Activated CD4-positive, CD25-positive, alpha-beta regulatory T cell treated with anti-CD3 and anti-CD28 coated beads, Interleukin-2, amount 50 U/mL, for 72 hours (primary cell): ENCODE results near the gene CSNK1G3.
"Not testable (repeated sequence)": the region's sequence is repeated elsewhere in the genome, so short reads cannot be mapped to it uniquely, and the experiment has no call there.

ENCODE experiments used
- DNase-seq: peaks from one replicate; pipeline ENCODE4 v3.0.0; 2021

CSNK1G3 gene

DNA sequence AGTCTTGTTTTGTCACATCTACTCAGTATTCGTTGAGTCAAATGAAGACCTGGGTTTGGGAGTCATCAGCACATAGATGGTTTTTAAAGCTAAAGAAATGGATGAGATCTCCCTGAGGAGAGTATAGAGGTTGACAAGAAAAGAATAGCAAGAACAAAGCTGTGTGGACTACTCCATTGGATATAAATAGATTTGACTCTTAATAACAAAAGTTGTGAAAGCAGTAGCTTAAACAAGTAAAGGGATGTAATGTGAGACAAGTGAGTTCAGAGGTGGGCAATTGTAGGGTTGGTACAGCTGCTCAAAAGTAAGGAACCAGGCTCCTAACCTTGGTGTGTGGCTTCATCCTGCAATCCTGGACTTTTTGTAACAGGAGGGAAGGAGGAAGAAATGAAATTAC is 49.3 kb downstream of the CSNK1G3 start:
- DNase-seq, result no peak

DNA sequence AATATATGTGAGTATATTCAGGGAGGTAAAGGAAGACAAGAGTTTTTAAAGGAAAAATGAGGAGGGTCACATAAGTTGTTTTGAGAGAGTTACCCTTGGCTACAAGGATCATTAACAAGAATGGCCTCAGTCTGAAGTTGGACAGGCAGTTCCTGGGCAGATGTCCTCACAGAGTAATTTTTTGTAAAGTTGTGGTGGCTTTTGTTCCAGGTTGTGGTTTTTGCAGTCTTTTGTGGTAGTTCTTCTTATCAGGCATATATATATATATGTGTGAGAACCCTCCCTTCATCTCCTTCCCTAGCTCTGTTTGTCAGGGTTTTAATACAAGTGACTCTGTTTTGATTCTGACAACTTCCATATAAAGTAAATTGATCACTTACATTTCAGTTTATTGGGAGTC is 60.0 kb downstream of the CSNK1G3 start:
- DNase-seq, result no peak

DNA sequence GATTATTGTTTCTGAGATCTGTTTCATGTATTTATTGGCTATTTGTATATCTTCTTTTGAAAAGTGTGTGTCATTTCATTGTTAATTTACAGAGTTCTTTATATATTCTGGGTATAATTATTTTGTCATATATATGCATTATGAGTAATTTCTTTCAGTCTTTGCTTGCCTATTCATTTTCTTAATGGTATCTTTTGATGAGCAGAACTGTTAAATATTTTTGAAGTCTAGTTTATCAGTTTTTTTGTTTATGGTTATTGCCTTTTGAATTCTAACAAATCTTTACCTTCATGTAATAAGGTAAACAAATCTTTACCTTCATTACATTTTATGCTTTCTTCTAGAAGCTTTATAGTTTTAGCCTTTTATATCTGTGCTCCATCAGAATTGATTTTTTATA is 66.4 kb downstream of the CSNK1G3 start:
- no peak for DNase-seq

DNA sequence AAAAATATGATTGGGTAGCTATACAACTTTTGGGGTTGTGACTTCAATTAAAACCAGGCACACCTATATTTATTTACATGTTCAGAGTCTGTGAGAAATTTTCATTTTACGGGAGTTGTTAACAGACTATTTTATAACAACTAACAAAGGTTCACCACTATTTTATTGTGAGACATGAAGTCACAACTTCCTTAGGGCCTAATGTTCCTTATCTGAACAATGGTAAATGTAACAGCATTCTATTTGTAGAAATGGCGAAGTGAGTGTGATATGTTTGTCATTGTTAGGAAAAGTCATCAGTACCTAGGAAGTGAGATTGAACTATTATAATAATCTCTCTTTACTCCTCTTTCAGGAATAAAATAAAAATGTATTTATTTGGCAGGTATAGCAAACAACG is 67.4 kb downstream of the CSNK1G3 start:
- no peak for DNase-seq

DNA sequence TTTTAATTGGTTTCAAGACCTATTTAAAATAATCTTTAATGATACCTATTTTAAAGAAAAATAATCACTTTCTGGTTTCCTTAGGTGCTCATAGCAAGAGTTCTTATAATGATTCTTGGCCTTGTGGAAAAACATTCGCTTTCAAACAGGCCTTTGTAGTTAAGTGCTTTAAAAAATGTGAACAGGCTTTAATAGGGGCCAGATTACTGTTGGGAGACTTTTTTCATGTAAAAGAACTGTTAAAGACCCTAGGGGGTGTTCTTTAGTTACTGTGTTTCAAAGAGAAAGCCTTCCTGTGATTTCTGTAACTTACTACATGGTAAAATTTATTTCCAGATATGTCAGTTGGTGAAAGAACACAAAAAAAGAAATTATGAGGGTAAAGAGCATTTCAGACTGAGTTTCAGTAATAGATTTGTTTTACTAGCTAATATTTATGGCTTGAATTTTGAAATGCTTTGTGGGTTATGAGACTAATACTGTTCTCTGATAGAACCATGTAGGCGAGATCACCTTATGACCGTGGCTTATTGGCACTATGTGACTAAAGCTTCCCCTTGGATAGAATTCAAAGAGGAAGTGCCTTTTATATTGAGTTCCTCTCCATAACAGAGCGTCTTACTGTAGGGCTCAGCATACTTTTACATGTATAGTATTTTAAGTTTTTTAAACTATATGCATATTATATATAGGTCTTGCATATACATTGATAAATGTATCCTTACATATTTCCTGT is 70.7 kb downstream of the CSNK1G3 start:
- no peak for DNase-seq

DNA sequence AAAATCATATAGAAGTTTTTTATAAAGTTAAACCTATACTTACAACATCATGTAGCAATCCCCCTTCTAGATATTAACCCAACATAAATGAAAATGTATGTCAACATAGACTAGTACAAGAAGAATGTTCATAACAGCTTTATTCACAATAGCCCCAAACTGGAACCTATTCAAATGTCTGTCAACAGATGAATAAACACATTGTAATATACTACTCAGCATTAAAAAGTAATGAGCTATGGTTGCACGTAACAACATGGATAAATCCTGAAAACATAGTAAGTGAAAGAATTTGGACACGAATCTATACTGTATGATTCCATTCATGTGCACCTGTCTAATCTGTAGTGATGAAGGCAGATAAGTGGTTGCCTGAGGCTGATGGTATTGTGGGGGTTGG is 73.9 kb downstream of the CSNK1G3 start:
- no peak for DNase-seq

DNA sequence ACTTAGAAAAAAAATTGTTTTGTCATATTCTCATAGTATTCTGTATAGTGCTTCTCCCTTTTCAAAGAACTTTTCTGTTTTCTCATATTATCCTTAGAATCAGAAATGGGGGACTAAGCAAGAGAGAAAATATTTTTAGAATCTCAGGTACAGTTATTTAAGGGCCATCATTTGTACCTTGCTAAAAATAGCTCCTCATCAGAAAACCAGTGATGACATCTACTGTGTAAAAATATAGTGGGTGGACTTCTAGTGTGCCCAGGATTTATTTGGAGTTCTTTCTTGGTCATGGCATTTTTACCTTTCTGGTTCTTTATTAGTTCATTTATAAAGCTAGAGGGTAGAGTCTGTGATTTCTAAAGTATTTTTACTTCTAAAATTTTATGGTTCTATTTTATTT is 82.5 kb downstream of the CSNK1G3 start:
- no peak for DNase-seq

DNA sequence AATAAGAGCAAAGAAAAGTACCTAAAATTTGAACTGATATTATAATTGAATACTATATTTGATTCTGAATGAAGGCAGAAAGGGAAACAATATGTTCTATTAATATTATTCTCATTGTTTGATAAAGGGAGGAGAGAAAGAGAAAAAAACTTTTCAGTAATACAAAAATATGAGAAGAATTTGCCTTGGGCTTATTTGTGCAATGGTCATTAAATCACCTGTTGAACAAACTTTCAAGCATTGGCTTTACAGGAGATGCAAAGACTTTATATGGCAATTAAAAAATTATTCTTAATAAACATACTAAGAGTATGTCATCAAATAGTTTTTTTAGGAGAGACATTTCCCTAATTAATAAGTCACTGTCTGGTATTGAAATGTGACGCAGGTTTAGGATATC is 85.0 kb downstream of the CSNK1G3 start:
- no peak for DNase-seq

DNA sequence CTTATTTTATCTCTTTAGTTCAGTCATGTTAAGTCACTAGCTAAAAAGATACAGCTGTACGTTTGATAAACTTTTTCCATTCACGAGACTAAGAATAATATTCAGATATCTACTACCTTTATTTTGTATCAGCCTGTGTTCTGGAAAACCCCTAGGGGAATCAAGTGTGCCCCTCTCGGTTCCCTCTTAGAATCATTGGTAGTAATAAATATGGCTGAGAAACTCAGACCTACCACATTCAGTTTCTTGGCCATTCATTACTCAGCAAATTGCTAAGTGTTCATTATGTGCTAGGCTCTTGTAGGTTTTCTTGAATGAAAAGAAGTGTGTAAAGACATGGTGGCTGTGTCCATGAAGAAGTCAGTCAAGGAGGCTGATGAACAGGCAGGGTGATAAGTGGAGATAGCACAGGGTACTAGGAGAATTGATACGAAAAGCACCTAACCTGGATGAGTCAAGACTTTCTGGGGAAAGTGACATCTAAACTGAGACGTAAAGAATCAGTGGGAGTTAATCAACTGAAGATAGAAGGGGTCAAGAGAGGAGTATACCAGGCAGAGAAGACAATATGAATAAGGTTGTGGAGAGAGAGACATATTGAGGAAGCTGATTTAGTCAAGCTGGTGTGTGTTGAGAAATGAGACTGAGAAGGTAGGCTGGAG is 86.2 kb downstream of the CSNK1G3 start:
- DNase-seq, result no peak

DNA sequence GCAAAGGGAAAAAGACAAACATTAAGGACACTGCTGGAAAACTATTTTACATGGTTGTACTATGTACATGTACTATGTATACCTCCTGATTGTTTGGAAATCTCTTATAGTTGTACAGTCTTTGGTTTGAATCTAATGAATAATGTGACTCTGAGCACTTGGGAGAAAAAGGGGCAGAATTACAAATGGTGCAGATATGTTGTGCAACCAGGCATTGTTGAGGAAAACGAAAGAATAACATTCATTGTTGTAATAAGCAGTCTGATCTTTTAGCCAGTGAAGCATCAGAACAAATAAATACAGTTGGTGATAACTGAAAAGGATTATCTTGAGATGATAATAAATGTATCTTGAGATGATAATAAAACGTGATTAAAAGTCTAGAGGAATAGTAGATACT is 87.2 kb downstream of the CSNK1G3 start:
- no peak for DNase-seq

DNA sequence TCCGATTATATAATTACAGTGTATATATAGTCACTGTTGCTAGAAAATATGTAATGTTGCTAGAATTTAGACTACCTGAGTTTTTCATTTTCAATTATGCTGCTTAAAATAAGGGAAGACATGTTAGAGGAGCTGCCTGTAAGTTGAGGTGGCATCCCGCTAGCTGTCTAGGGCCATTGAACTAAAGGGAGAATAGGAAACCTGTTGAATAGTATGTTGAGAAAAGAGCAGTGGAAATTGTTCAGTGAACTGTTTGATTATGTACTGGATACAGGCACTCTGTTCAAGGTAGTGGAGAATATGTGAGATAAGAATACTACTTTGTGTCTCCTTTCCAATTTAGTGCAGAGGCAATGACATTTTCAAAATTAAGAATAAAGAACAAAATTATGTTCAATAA is 89.6 kb downstream of the CSNK1G3 start:
- no peak for DNase-seq

DNA sequence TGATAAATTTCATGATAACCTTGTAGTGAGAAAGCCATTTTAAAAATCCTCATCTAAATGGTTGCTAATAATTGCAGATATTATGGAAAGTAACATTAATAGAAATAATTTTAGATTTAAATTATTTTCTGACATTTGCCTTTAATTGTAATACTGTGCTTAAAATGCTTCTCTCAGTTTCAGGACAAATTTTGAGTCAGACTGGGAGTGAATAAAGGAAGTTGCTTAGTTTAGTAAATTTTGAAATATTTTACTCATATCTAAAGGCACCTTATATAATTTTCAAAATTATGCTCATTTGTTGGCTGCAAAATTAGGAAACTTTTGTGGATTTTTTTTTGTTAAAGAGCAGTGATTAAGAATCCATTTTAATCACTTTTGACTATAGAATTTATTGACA is 93.8 kb downstream of the CSNK1G3 start:
- DNase-seq, result no peak

DNA sequence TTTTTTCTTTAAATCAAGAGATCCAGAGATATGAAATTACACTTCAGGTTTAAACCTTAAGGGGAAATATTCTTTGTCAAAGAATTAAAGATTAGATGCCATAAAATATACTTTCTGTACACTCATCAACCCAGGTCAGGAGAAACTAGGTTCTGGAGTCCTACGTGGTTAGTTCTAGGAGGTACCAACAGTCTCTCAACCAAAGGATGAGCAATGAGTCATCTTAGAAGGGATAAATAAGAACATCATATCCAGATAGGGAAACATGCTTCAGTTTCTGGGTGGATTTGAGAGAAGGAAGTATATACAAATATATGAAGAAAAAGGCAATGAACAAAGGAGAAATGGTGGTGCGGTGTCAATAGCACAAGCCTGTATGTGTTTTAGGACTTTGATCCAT is 98.2 kb downstream of the CSNK1G3 start:
- no peak for DNase-seq

DNA sequence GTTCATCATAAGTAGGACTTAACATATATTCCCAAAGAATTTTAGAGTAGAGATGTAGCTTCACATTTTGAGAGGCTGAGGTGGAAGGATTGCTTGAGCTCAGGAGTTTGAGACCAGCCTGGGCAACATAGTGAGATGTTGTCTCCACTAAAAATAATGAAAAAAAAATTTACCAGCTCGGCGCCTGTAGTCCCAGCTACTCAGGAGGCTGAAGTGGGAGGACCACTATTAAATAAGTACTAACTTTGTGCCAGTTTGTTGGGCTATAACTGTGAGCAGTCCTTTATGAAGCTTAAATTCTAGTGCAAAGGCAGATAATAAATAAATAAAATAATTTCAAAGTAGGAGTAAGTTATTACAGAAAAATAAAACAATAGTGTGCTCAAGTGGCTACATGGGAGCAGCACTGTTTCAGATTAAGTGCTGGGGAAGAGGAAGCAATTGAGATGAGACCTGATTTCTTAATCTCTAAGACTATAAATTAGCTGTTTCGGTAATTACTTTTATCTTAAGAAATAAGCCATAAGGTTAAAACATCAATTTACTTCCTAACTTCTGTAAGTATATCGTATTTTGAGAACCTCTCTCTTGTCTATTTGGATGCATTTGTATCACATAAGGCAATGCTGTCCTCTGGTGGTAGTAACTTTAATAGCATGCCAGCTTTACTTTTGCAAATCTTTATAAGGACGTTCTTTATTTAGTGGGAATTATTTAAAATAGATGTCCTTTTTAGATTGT is 98.9 kb downstream of the CSNK1G3 start:
- DNase-seq, result no peak

DNA sequence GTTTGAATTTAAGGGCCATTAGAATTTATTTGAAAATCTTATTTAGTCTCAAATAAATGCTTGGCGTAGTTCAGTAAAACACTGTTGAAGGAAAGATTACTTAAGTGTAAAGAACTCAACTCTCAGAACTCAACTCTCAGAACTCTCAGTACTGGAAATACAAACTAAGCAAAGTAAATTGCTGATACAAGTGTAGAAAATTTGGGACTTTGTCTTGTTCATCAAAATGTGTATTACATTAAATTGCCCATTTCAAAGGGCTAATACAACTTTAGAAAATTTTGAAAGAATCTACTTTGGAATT is 99.4 kb downstream of the CSNK1G3 start:
- no peak for DNase-seq

DNA sequence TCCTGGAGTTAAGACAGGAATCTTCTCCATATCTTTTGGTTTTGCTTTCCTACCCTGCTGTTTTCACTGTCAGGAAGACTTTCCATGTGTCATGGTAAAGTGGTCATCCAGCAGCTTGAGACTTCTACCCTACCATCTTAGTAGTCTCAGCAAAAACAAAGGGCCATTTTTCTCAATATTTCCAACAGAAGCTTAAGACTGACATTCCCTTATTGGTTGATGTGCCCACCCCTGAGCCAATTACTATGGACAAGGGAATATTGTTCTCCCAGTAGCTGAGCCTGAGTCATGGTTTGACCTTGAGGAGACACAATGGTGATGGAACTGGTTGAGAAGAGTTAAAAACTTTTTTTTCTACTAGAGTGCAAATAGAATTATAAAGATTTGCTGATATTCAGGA is 105.6 kb downstream of the CSNK1G3 start:
- no peak for DNase-seq

DNA sequence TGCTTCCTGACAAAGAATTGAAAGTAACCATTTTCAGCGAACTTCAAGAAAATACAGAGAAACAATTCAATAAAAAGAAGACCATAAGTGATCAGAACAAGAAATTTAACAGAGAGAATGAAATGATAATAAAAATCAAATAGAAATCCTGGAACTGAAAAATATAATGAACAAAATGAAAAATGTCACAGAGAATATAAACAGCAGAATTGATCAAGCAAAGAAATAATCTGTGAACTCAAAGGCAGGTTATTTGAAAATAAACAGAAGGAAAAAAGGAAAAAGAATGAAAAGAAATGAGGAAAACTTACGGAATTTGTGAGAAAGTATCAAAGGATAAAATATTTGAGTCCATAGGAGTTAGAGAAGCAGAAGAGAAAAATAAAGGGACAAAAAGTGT is 114.1 kb downstream of the CSNK1G3 start:
- DNase-seq, result no peak

DNA sequence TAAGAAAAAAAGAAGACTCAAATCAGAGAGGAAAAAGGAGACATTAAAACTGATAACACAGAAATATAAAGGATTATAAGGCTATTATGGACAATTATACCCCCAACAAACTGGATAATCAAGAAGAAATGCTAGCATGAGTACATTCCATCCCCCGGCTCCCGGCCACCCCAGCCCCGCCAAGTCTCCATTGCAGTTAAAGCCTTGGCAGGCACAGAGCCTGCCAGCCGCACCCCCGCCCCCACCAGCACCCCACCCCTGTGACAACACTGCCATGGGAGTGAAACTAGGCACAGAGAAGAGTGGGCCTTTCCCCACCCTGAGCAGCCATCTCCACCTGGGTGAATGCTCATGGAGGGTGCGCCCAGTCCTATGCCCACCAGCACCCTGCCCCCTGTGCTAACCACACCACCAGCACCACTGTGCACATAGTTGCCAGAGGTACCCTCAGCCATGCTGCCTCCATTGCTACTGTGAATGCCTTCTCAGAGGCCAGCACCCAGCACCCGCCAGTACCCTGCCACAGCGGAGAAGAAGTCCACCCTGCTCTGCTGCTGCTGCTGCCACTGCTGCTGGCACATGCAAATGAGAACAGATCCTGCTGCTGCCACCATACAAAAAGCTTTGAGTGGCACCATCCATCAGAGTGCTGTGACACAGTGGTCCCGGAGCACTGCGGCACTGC is 117.0 kb downstream of the CSNK1G3 start:
- no peak for DNase-seq

DNA sequence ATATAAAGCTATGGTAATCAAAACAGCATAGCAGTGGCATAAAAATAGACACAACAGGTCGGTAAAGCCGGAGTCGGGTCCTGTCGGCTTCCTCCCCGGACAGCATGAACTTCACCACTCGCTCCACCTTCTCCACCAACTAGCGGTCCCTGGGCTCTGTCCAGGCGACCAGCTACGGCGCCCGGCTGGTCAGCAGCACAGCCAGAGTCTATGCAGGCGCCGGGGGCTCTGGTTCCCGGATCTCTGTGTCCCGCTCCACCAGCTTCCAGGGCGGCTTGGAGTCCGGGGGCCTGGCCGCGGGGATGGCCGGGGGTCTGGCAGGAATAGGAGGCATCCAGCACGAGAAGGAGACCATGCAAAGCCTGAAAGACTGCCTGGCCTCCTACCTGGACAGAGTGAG is 124.0 kb downstream of the CSNK1G3 start:
- DNase-seq, result no peak

DNA sequence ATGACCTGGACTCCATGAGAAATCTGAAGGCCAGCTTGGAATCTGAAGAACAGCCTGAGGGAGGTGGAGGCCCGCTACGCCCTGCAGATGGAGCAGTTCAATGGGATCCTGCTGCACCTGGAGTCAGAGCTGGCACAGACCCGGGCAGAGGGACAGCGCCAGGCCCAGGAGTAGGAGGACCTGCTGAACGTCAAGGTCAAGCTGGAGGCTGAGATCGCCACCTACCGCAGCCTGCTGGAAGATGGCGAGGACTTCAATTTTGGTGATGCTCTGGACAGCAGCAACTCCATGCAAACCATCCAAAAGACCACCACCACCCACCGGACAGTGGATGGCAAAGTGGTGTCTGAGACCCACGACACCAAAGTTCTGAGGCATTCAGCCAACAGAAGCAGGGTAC is 125.1 kb downstream of the CSNK1G3 start:
- DNase-seq, result not testable (repeated sequence)

DNA sequence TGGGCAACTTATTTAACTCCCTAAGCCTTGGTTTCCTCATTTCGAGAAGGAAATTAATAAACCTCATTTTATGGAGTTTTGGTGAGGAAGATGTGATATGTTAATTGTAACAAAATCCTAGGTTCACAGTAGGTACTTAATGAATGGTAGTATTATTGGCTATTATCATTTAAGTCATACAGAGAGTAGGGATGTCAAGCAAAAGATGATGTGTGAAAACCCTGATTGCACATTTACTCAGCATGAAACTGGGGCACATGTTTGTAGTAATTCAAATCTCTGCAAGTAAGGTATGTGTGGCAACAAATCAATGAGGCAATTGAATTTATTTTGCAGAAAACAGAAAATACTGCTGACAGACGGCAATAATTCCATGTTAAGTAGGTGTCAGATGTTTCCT is 127.3 kb downstream of the CSNK1G3 start:
- no peak for DNase-seq

DNA sequence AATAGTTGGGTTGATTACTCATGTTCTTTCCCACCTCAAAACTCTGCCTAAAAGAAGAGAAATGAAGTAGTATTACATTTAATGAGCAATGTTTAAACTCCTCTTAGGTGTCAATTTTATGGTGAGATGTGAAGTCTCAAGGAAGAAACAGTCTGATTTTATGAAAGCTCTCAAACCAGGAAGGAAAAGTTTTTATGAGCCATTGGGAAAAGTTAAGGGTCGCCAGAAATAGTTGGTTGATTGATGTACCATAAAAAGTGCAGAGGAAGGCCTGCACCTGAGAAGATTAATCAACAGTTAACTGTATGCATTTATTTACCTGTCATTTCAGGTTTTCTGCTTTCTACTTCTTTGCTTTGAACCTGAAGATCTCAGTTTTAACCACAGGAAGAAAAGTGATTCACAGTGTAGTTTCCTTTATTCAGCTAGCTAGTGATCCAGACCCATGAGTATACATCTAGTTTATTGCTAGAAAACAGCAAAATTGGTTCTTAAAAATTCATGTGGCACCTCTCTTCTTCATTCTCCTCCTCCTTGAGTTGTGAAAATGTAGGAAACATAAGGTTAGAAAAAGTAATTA is 133.1 kb downstream of the CSNK1G3 start:
- no peak for DNase-seq

DNA sequence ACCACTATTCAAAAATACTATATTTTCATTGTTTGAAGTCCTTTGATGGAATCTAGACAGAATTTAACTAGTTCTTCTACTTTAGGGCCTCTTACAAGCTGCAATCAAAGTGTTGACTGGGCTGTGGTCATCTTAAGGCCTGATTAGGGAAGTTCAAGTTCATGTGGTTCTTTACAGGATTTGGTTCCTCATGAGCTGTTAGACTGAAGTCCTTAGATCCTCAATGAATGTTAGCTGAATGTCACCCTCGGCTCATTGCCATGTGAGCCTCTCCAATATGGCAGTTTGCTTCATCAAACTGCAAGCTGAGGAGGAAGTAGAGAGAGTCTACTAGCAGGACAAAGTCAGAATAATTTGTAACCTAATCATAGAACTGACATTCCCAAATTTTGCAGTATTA is 135.1 kb downstream of the CSNK1G3 start:
- DNase-seq, result no peak

DNA sequence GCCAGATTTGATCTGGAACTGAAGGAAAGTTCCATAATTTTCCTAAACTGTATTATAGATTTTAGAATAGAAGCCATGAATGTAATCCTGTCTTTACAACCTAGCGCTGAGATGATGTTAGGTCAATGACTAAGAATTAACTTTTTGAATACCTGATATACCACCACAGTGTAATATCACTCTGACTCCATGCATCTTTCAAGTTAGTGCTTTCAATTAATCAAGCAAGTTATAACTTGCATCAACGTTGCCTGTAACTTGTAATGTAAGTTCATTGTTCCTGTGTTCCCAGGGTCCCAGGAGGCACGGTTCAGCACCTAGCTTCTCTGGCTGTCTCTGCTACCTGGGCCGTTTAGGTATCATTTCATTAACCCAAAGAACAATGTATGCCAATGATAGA is 139.3 kb downstream of the CSNK1G3 start:
- DNase-seq, result no peak
